HepG2 (cell line): ENCODE measurements around the gene TAF13. TPM values are rescaled to one million over a fixed set of nuclear protein-coding genes. Genes with fewer than 3 reads are reported as not detected.

Experiments used
- ETV5 ChIP-seq: IDR thresholded peaks from 2 replicates; pipeline ENCODE4 v1.6.1; 2018; ENCODE audit warnings: missing biosample characterization, missing genetic modification reagents, inconsistent platforms, borderline replicate concordance
- IRX3 ChIP-seq: sonication (generic); formaldehyde crosslinking; IDR thresholded peaks from 2 replicates; pipeline ENCODE4 v1.8.1; 2023; ENCODE audit warnings: mild to moderate bottlenecking, low read depth, missing genetic modification reagents, borderline replicate concordance
- KAT2B ChIP-seq: fragments of 150-350 bp; IDR thresholded peaks from 2 replicates; pipeline ENCODE4 v1.6.1; 2014; ENCODE audit warnings: low read depth, low read length, borderline replicate concordance
- NR3C1 ChIP-seq: sonication (generic); formaldehyde crosslinking; IDR thresholded peaks from 2 replicates; pipeline ENCODE4 v1.4.0; 2020; ENCODE audit warnings: missing genetic modification reagents
- POLR2AphosphoS5 ChIP-seq: IDR thresholded peaks from 2 replicates; pipeline ENCODE4 v1.6.1; 2012; ENCODE audit warnings: low read depth, low read length
- PRDM4 ChIP-seq: sonication (generic); formaldehyde crosslinking; IDR thresholded peaks from 2 replicates; pipeline ENCODE4 v1.9.0; 2021; ENCODE audit warnings: missing genetic modification reagents, borderline replicate concordance
- RFX3 ChIP-seq: IDR thresholded peaks from 2 replicates; pipeline ENCODE4 v1.6.1; 2016; ENCODE audit warnings: missing biosample characterization, missing genetic modification reagents
- RXRA ChIP-seq: sonication (generic); formaldehyde crosslinking; IDR thresholded peaks from 2 replicates; pipeline ENCODE4 v1.5.1; 2020; ENCODE audit warnings: missing genetic modification reagents
- SAP130 ChIP-seq: IDR thresholded peaks from 2 replicates; pipeline ENCODE4 v1.6.1; 2016; ENCODE audit warnings: low read depth
- SOX13 ChIP-seq, 3 experiments: fragments of 450-650 bp in 1 of 3; sonication (generic) in 1 of 3; formaldehyde crosslinking in 1 of 3; IDR thresholded peaks in 2 of 3; conservative IDR thresholded peaks in 1 of 3; 2 replicates each; pipeline versions ENCODE4 v1.5.0 to v1.6.1; 2016 to 2020; ENCODE audit warnings: antibody characterized with exemption in 1 of 3, mild to moderate bottlenecking in 1 of 3, missing compliant biosample characterization in 1 of 3, missing genetic modification reagents in 1 of 3, moderate library complexity in 1 of 3
- ZBTB33 ChIP-seq: sonication (generic); formaldehyde crosslinking; IDR thresholded peaks from 2 replicates; pipeline ENCODE4 v1.4.0; 2020; ENCODE audit warnings: missing genetic modification reagents
- ZFY ChIP-seq: sonication (generic); formaldehyde crosslinking; IDR thresholded peaks from 2 replicates; pipeline ENCODE4 v1.4.0; 2020; ENCODE audit warnings: missing genetic modification reagents
- ZNF446 ChIP-seq: sonication (generic); formaldehyde crosslinking; IDR thresholded peaks from 2 replicates; pipeline ENCODE4 v1.5.0; 2020; ENCODE audit warnings: mild to moderate bottlenecking, missing genetic modification reagents
- polyA plus RNA-seq, 8 experiments: library from polyadenylated mRNA; depleted of rRNA in 3 of 8; stranded (reverse) in 7 of 8; unstranded in 1 of 8; fragments of >200 nt; fragmentation: Illumina TruSeq in 4 of 8; extraction: Trizol in 4 of 8; gene quantifications; 2 replicates each; pipeline versions ENCODE4 v1.2.1 to v1.2.3, GENCODE V29; 2011 to 2016; ENCODE audit warnings: low read depth in 4 of 8, missing spikeins in 1 of 8, mixed read lengths in 1 of 8; ENCODE audit not compliant: insufficient read depth in 1 of 8
- total RNA-seq, 5 experiments: library from RNA; depleted of rRNA; stranded (reverse); fragments of >200 nt; fragmentation: Illumina TruSeq; extraction: Trizol; gene quantifications; 2 replicates each; pipeline ENCODE4 v1.2.3, GENCODE V29; 2016; ENCODE audit warnings: low read depth in 1 of 5
- TF ChIP-seq, protein P1 (sequence below): sonication (generic); formaldehyde crosslinking; IDR thresholded peaks from 2 replicates; pipeline ENCODE4 v1.4.0; 2020; ENCODE audit warnings: missing genetic modification reagents, borderline replicate concordance
- TF ChIP-seq, protein P2 (sequence below): sonication (generic); formaldehyde crosslinking; IDR thresholded peaks from 2 replicates; pipeline ENCODE4 v1.4.0; 2020; ENCODE audit warnings: missing genetic modification reagents, borderline replicate concordance
- TF ChIP-seq, protein P3 (sequence below): IDR thresholded peaks from 2 replicates; pipeline ENCODE4 v1.6.1; 2012; ENCODE audit warnings: inconsistent platforms

Gene TAF13
- total and polyA plus RNA-seq, 2 of the 13 experiments (the other 11 are each of a cell fraction or from before 2014, with no cell fraction given): 11.5 to 36.3 TPM

- TF ChIP-seq ZBTB33 (CRISPR knock-in tag) (no peak), PRDM4 (CRISPR knock-in tag) (no peak), POLR2AphosphoS5 (peak; percentile 93), ZFY (peak; percentile 78), RFX3 (CRISPR knock-in tag) (peak; percentile 58), ZNF446 (CRISPR knock-in tag) (peak; percentile 61; the same call in 1 of the 2 replicates), ETV5 (CRISPR knock-in tag) (no peak), SOX13 (IDR thresholded peaks at IDR 0.05) (no peak), SOX13 (CRISPR knock-in tag; conservative IDR thresholded peaks at IDR 0.05 in 1 of 2, IDR thresholded peaks at IDR 0.05 in 1 of 2) (no peak), RXRA (CRISPR knock-in tag) (peak; percentile 32; the same call in 1 of the 2 replicates), IRX3 (CRISPR knock-in tag) (0 out of 2 replicates have a peak, but pooled peaks have one; percentile 7), KAT2B (no peak), SAP130 (peak; percentile 94), NR3C1 (CRISPR knock-in tag) (no peak)
- TF ChIP-seq, protein P1, sequence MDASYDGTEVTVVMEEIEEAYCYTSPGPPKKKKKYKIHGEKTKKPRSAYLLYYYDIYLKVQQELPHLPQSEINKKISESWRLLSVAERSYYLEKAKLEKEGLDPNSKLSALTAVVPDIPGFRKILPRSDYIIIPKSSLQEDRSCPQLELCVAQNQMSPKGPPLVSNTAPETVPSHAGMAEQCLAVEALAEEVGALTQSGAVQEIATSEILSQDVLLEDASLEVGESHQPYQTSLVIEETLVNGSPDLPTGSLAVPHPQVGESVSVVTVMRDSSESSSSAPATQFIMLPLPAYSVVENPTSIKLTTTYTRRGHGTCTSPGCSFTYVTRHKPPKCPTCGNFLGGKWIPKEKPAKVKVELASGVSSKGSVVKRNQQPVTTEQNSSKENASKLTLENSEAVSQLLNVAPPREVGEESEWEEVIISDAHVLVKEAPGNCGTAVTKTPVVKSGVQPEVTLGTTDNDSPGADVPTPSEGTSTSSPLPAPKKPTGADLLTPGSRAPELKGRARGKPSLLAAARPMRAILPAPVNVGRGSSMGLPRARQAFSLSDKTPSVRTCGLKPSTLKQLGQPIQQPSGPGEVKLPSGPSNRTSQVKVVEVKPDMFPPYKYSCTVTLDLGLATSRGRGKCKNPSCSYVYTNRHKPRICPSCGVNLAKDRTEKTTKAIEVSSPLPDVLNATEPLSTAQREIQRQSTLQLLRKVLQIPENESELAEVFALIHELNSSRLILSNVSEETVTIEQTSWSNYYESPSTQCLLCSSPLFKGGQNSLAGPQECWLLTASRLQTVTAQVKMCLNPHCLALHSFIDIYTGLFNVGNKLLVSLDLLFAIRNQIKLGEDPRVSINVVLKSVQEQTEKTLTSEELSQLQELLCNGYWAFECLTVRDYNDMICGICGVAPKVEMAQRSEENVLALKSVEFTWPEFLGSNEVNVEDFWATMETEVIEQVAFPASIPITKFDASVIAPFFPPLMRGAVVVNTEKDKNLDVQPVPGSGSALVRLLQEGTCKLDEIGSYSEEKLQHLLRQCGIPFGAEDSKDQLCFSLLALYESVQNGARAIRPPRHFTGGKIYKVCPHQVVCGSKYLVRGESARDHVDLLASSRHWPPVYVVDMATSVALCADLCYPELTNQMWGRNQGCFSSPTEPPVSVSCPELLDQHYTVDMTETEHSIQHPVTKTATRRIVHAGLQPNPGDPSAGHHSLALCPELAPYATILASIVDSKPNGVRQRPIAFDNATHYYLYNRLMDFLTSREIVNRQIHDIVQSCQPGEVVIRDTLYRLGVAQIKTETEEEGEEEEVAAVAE (CRISPR knock-in tag): no peak
- TF ChIP-seq, protein P2, sequence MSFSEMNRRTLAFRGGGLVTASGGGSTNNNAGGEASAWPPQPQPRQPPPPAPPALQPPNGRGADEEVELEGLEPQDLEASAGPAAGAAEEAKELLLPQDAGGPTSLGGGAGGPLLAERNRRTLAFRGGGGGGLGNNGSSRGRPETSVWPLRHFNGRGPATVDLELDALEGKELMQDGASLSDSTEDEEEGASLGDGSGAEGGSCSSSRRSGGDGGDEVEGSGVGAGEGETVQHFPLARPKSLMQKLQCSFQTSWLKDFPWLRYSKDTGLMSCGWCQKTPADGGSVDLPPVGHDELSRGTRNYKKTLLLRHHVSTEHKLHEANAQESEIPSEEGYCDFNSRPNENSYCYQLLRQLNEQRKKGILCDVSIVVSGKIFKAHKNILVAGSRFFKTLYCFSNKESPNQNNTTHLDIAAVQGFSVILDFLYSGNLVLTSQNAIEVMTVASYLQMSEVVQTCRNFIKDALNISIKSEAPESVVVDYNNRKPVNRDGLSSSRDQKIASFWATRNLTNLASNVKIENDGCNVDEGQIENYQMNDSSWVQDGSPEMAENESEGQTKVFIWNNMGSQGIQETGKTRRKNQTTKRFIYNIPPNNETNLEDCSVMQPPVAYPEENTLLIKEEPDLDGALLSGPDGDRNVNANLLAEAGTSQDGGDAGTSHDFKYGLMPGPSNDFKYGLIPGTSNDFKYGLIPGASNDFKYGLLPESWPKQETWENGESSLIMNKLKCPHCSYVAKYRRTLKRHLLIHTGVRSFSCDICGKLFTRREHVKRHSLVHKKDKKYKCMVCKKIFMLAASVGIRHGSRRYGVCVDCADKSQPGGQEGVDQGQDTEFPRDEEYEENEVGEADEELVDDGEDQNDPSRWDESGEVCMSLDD (CRISPR knock-in tag): no peak
- TF ChIP-seq, protein P3, sequence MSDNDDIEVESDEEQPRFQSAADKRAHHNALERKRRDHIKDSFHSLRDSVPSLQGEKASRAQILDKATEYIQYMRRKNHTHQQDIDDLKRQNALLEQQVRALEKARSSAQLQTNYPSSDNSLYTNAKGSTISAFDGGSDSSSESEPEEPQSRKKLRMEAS: peak; percentile 61
These were observed 34.0 kb downstream of the TAF13 start, which contains the start of gene WDR47 (continued) for GRCh38 chr1:109041621-109042468.
